ENCODE measurements around the gene SGCE.

- no peak for TF ChIP-seq CTCF (conservative IDR thresholded peaks at IDR 0.05; ENCODE audit: low read depth in 2 of 2)
- TF ChIP-seq EZH2 (IDR thresholded peaks at IDR 0.05; ENCODE audit: low read depth, unreplicated experiment): no peak
- TF ChIP-seq POLR2AphosphoS5 (IDR thresholded peaks at IDR 0.05; ENCODE audit: low read depth): no peak
- TF ChIP-seq CREB1 (CRISPR knock-in tag; IDR thresholded peaks at IDR 0.05; ENCODE audit: low read depth): no peak
- TF ChIP-seq ZNF331 (CRISPR knock-in tag; IDR thresholded peaks at IDR 0.05; ENCODE audit: low read depth): no peak
- TF ChIP-seq JUNB (IDR thresholded peaks at IDR 0.05; ENCODE audit: unreplicated experiment): no peak
- no peak for TF ChIP-seq ETS1 (IDR thresholded peaks at IDR 0.05)
- no peak for TF ChIP-seq REST (IDR thresholded peaks at IDR 0.05; ENCODE audit: unreplicated experiment)
- TF ChIP-seq EZH2phosphoT487 (IDR thresholded peaks at IDR 0.05; ENCODE audit: unreplicated experiment): no peak
- TF ChIP-seq ZNF462 (CRISPR knock-in tag; IDR thresholded peaks at IDR 0.05): no peak
- TF ChIP-seq ZNF114 (CRISPR knock-in tag; IDR thresholded peaks at IDR 0.05): no peak
- no peak for TF ChIP-seq NANOG (IDR thresholded peaks at IDR 0.05; ENCODE audit: borderline replicate concordance)
Measured at GRCh38 chr7:94623820-94624219, 32.1 kb downstream of the SGCE start.

Data from GM23338 (cell line).